HCT116 (cell line): ENCODE measurements around the gene RPL7A. TPM values are rescaled to one million over a fixed set of nuclear protein-coding genes. Genes with fewer than 3 reads are reported as not detected.

Source experiments
- ATAC-seq: fragments of 200-7000 bp; cut with Tn5 transposase; 2 replicates; pipeline ENCODE4 v1.9.1; 2020; ENCODE audit warnings: mild to moderate bottlenecking, moderate library complexity
- BruUV-seq: library from RNA; stranded (reverse); fragments of 400-500 nt; replicated peaks from 2 replicates; lab custom pipeline; 2021; lab: Mats Ljungman, UMichigan
- CTCF ChIA-PET: fragments of 300-600 bp; sonication (Branson Sonifier 250); formaldehyde crosslinking; loops from one replicate; lab custom pipeline; 2021; ENCODE audit warnings: antibody characterized with exemption; lab: Charles Lee
- POLR2A ChIA-PET: fragments of 300-600, 350-600 bp; sonication (Branson Sonifier 250); formaldehyde crosslinking; loops from one replicate; lab custom pipeline; 2021; ENCODE audit warnings: antibody characterized with exemption; lab: Charles Lee
- RAD21 ChIA-PET, 2 experiments: fragments of 300-600 bp; sonication (Branson Sonifier 250); formaldehyde crosslinking; loops; one replicate each; lab custom pipeline; 2023; ENCODE audit warnings: low total read pairs in 2 of 2; ENCODE audit not compliant: uncharacterized antibody in 2 of 2, unreplicated experiment in 2 of 2, low non-redundant PET in 1 of 2; lab: Charles Lee
- DNase-seq: peaks from one replicate; pipeline ENCODE4 v3.0.0-alpha.2; 2010; ENCODE audit warnings: low read depth, low spot score
- H2AFZ ChIP-seq: fragments of 200-600 bp; shearing (Covaris generic), sonication (generic); 2 replicates; pipeline ENCODE4 v1.6.1; 2017; ENCODE audit warnings: low read depth, mixed run types, mixed read lengths, antibody characterized with exemption, low read length; ENCODE audit not compliant: poor library complexity, severe bottlenecking
- H3K27ac ChIP-seq: 2 replicates; pipeline ENCODE4 v1.5.1; 2012; ENCODE audit warnings: low read depth, low read length
- H3K27me3 ChIP-seq: fragments of 200-600 bp; sonication (generic); 2 replicates; pipeline ENCODE4 v1.6.1; 2016; ENCODE audit warnings: mixed run types, low read length, mixed read lengths; ENCODE audit not compliant: insufficient read depth
- H3K36me3 ChIP-seq, 2 experiments: fragments of 200-500 bp in 1 of 2; fragments of 200-600 bp in 1 of 2; sonication (Bioruptor generic) in 1 of 2; sonication (generic) in 1 of 2; 2 replicates each; pipeline versions ENCODE4 v1.5.1 to v1.6.1; 2014 to 2016; ENCODE audit warnings: low read length in 2 of 2, inconsistent platforms in 1 of 2, mixed read lengths in 1 of 2, mixed run types in 1 of 2; ENCODE audit not compliant: insufficient read depth in 2 of 2, control insufficient read depth in 1 of 2
- H3K4me1 ChIP-seq, 2 experiments: fragments of 200-600 bp in 1 of 2; sonication (generic) in 1 of 2; 2 replicates each; pipeline versions ENCODE4 v1.5.1 to v1.6.1; 2012 to 2017; ENCODE audit warnings: low read length in 2 of 2, inconsistent platforms in 1 of 2, mild to moderate bottlenecking in 1 of 2, mixed read lengths in 1 of 2, mixed run types in 1 of 2, moderate library complexity in 1 of 2; ENCODE audit not compliant: insufficient read depth in 2 of 2, control insufficient read depth in 1 of 2
- H3K4me2 ChIP-seq: fragments of 200-600 bp; sonication (generic); 2 replicates; pipeline ENCODE4 v1.6.1; 2017; ENCODE audit warnings: mixed run types, low read length, mixed read lengths
- H3K4me3 ChIP-seq, 2 experiments: fragments of 200-600 bp in 1 of 2; sonication (generic) in 1 of 2; replicated peaks in 1 of 2; 2 replicates each; pipeline ENCODE4 v1.5.1; 2011 to 2016; ENCODE audit warnings: low read length in 2 of 2, control low read depth in 1 of 2, low read depth in 1 of 2, mild to moderate bottlenecking in 1 of 2, mixed read lengths in 1 of 2, mixed run types in 1 of 2
- H3K79me2 ChIP-seq: fragments of 200-600 bp; sonication (generic); 2 replicates; pipeline ENCODE4 v1.6.1; 2017; ENCODE audit warnings: mild to moderate bottlenecking, mixed run types, low read length, moderate library complexity, mixed read lengths; ENCODE audit not compliant: insufficient read depth
- H3K9ac ChIP-seq: fragments of 200-600 bp; sonication (generic); 2 replicates; pipeline ENCODE4 v1.6.1; 2016; ENCODE audit warnings: low read length, mixed read lengths
- H3K9me2 ChIP-seq: fragments of 200-600 bp; sonication (generic), shearing (Covaris generic); 2 replicates; pipeline ENCODE4 v1.6.1; 2017; ENCODE audit warnings: mixed run types, mild to moderate bottlenecking, moderate library complexity; ENCODE audit not compliant: insufficient read depth
- H3K9me3 ChIP-seq, 2 experiments: fragments of 200-500 bp in 1 of 2; fragments of 200-600 bp in 1 of 2; sonication (Bioruptor generic) in 1 of 2; sonication (generic) in 1 of 2; 2 replicates each; pipeline ENCODE4 v1.6.1; 2014 to 2017; ENCODE audit warnings: low read length in 2 of 2, mixed read lengths in 2 of 2, inconsistent platforms in 1 of 2, low read depth in 1 of 2, mild to moderate bottlenecking in 1 of 2, mixed run types in 1 of 2, moderate library complexity in 1 of 2; ENCODE audit not compliant: control insufficient read depth in 1 of 2, insufficient read depth in 1 of 2
- H4K20me1 ChIP-seq: fragments of 200-600 bp; sonication (generic), shearing (Covaris generic); 2 replicates; pipeline ENCODE4 v1.6.1; 2017; ENCODE audit warnings: mixed run types, mild to moderate bottlenecking, moderate library complexity; ENCODE audit not compliant: insufficient read depth
- EZH2 ChIP-seq: fragments of 200-600 bp; sonication (generic); IDR thresholded peaks from 2 replicates; pipeline ENCODE4 v1.6.1; 2017; ENCODE audit warnings: antibody characterized with exemption, mixed run types
- FOSL1 ChIP-seq: IDR thresholded peaks from 2 replicates; pipeline ENCODE4 v1.6.1; 2012; ENCODE audit warnings: low read depth
- MAX ChIP-seq: IDR thresholded peaks from 2 replicates; pipeline ENCODE4 v1.6.1; 2012
- POLR2A ChIP-seq: IDR thresholded peaks from 2 replicates; pipeline ENCODE4 v1.7.0; 2011; ENCODE audit warnings: borderline replicate concordance; ENCODE audit not compliant: insufficient read depth, insufficient read length; ENCODE audit errors: extremely low read depth
- POLR2AphosphoS5 ChIP-seq: IDR thresholded peaks from 2 replicates; pipeline ENCODE4 v1.6.1; 2011; ENCODE audit warnings: mild to moderate bottlenecking, low read depth, low read length, moderate library complexity
- RAD21 ChIP-seq: IDR thresholded peaks from 2 replicates; pipeline ENCODE4 v1.6.1; 2012; ENCODE audit warnings: low read depth, mild to moderate bottlenecking
- SIN3A ChIP-seq: IDR thresholded peaks from 2 replicates; pipeline ENCODE4 v1.6.1; 2012; ENCODE audit warnings: low read depth
- SRF ChIP-seq: IDR thresholded peaks from 2 replicates; pipeline ENCODE4 v1.6.1; 2012; ENCODE audit warnings: low read depth
- TCF7L2 ChIP-seq: IDR thresholded peaks from 2 replicates; pipeline ENCODE4 v1.7.0; 2011; ENCODE audit warnings: borderline replicate concordance, inconsistent platforms; ENCODE audit not compliant: insufficient read depth, insufficient read length; ENCODE audit errors: extremely low read depth
- ZFX ChIP-seq: fragments of 450-650 bp; IDR thresholded peaks from 2 replicates; pipeline ENCODE4 v1.6.1; 2017
- ZNF274 ChIP-seq: fragments of 200-500 bp; sonication (Bioruptor generic); IDR thresholded peaks from 2 replicates; pipeline ENCODE4 v1.6.1; 2014; ENCODE audit warnings: mild to moderate bottlenecking, low read depth, low read length, inconsistent platforms
- intact Hi-C: fragments of 100-400 bp; cut with micrococcal nuclease; formaldehyde crosslinking; loops from 2 replicates; pipeline ENCODE4 v1.10.0; 2022
- total RNA-seq: library from RNA; stranded (reverse); gene quantifications from one replicate; pipeline ENCODE4 v1.2.1, GENCODE V29; 2021; ENCODE audit not compliant: unreplicated experiment
- TF ChIP-seq, protein P1 (sequence below): IDR thresholded peaks from 2 replicates; pipeline ENCODE4 v1.6.1; 2011; ENCODE audit warnings: mild to moderate bottlenecking, low read length, moderate library complexity; ENCODE audit not compliant: insufficient replicate concordance; ENCODE audit errors: extremely low read depth
- TF ChIP-seq, protein P2 (sequence below), 3 experiments: fragments of 200-600 bp in 1 of 3; sonication (generic) in 1 of 3; IDR thresholded peaks in 2 of 3; conservative IDR thresholded peaks in 1 of 3; 2 replicates each; pipeline ENCODE4 v1.5.1; 2012 to 2017; ENCODE audit warnings: low read depth in 2 of 3, low read length in 2 of 3, antibody characterized with exemption in 1 of 3, borderline replicate concordance in 1 of 3, control low read depth in 1 of 3, mild to moderate bottlenecking in 1 of 3, mixed read lengths in 1 of 3, mixed run types in 1 of 3, moderate library complexity in 1 of 3; ENCODE audit not compliant: insufficient read depth in 1 of 3

RPL7A gene
- total RNA-seq, 1 experiment from 2014 or later = 2,837 TPM

DNA sequence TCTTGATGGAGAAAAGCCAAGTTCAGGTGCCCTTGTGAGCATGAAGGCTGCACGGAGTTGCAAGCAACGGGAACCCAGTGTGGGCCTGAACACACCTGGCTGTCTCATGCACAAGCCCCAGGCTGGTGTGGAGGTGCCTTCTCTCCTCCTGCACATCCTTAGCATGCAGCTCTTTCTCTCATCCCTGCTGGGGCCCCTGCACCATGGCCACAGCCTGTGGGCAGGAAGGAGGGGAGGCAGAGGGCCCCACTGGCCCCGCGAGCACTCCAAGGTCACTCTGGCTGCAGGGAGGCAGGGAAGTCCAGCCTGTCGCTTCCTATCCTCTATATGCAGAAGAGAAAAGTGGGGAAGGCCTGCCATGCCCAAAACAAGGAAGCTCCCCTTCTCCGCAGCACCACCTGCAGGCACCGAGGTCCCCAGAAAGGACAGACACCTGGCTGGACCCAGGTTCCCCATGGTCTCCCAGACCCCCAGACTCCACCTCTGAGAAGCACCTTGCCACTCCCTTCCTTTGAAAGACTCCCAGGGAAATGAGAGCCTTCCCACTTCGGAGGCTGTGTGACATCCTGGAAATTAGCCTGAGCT is 46.8 kb downstream of the RPL7A start:
- BruUV-seq = no TSS peak
- H3K9ac ChIP-seq = no peak overlapping the region
- ATAC-seq (peak; percentile 19; the same call in 1 of the 2 replicates), DNase-seq (no peak)
- no peaks in the 10 kb centered on the region for H4K20me1 ChIP-seq
- H3K4me1 ChIP-seq = no peaks in the 10 kb centered on the region
- ChIA-PET RAD21 (no interaction called here), POLR2A (no interaction called here), CTCF (interaction anchor here (0.6 kb wide), 1 partner anchor 10 kb away, joined by 3 read pairs; no protein-coding TSS in a partner anchor)
- no peak overlapping the region for H3K27ac ChIP-seq
- H3K4me3 ChIP-seq = no peak overlapping the region
- TF ChIP-seq EZH2 = no peak
- TF ChIP-seq, protein P1, sequence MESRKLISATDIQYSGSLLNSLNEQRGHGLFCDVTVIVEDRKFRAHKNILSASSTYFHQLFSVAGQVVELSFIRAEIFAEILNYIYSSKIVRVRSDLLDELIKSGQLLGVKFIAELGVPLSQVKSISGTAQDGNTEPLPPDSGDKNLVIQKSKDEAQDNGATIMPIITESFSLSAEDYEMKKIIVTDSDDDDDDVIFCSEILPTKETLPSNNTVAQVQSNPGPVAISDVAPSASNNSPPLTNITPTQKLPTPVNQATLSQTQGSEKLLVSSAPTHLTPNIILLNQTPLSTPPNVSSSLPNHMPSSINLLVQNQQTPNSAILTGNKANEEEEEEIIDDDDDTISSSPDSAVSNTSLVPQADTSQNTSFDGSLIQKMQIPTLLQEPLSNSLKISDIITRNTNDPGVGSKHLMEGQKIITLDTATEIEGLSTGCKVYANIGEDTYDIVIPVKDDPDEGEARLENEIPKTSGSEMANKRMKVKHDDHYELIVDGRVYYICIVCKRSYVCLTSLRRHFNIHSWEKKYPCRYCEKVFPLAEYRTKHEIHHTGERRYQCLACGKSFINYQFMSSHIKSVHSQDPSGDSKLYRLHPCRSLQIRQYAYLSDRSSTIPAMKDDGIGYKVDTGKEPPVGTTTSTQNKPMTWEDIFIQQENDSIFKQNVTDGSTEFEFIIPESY = no peak
- TF ChIP-seq TCF7L2 = no peak
- H3K4me2 ChIP-seq = no peak overlapping the region
- H3K79me2 ChIP-seq = no peaks in the 10 kb centered on the region
- H3K27me3 ChIP-seq = 0 out of 2 replicates have a peak, but pooled peaks cover 2% of the 10 kb centered on the region
- H2AFZ ChIP-seq = no peak overlapping the region
- intact Hi-C loops = no loop called here
- no peaks in the 10 kb centered on the region for H3K9me2 ChIP-seq
- no peaks in the 10 kb centered on the region for H3K9me3 ChIP-seq
- no peaks in the 10 kb centered on the region for H3K36me3 ChIP-seq

DNA sequence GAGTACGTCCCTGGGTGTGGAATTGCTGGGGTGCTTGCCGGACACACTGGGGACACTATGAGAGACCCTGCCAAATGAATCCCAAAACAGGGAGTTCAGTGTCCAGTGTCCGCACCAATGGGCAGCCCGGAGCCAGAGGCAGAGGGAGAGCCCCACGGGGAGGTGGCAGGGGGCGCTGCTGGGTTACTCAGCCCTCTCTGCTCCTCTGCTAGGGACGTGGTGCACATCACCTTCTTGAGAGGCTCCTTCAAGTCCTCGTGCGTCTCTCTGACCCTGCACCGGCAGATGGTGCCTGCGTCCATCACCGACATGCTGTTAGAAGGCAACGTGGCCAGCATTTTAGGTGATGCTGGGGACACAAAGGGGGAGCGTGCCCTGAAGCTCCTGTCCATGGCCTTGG is 48.9 kb downstream of the RPL7A start:
- H3K27ac ChIP-seq = no peak overlapping the region
- ATAC-seq (peak; percentile 82), DNase-seq (no peak)
- H3K27me3 ChIP-seq = 0 out of 2 replicates have a peak, but pooled peaks cover 2% of the 10 kb centered on the region
- no peaks in the 10 kb centered on the region for H3K36me3 ChIP-seq
- no peak overlapping the region for H3K4me3 ChIP-seq
- no peaks in the 10 kb centered on the region for H3K79me2 ChIP-seq
- BruUV-seq = no TSS peak
- H3K9me2 ChIP-seq = no peaks in the 10 kb centered on the region
- intact Hi-C loops = no loop called here
- no peaks in the 10 kb centered on the region for H3K4me1 ChIP-seq
- POLR2A ChIA-PET = no interaction called here
- no peak overlapping the region for H3K4me2 ChIP-seq
- RAD21 ChIA-PET = no interaction called here
- CTCF ChIA-PET = interaction anchor here (1.4 kb wide), 1 partner anchor 82 kb away, joined by 3 read pairs; the partner anchor contains the start of gene SLC2A6
- no peak overlapping the region for H2AFZ ChIP-seq
- TF ChIP-seq ZFX (no peak), SIN3A (no peak), POLR2AphosphoS5 (no peak), ZNF274 (no peak), POLR2A (no peak), RAD21 (peak; percentile 44; the same call in 1 of the 2 replicates), FOSL1 (no peak), MAX (no peak), SRF (no peak)
- TF ChIP-seq, protein P2, sequence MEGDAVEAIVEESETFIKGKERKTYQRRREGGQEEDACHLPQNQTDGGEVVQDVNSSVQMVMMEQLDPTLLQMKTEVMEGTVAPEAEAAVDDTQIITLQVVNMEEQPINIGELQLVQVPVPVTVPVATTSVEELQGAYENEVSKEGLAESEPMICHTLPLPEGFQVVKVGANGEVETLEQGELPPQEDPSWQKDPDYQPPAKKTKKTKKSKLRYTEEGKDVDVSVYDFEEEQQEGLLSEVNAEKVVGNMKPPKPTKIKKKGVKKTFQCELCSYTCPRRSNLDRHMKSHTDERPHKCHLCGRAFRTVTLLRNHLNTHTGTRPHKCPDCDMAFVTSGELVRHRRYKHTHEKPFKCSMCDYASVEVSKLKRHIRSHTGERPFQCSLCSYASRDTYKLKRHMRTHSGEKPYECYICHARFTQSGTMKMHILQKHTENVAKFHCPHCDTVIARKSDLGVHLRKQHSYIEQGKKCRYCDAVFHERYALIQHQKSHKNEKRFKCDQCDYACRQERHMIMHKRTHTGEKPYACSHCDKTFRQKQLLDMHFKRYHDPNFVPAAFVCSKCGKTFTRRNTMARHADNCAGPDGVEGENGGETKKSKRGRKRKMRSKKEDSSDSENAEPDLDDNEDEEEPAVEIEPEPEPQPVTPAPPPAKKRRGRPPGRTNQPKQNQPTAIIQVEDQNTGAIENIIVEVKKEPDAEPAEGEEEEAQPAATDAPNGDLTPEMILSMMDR (IDR thresholded peaks at IDR 0.05 in 2 of 3, conservative IDR thresholded peaks at IDR 0.05 in 1 of 3; ENCODE audit: borderline replicate concordance in 1 of 3, insufficient read depth in 1 of 3, low read depth in 2 of 3, low read length in 2 of 3) = peak; percentile 40 to 61 (median 48); a peak in 4 of 6 replicates
- no peak overlapping the region for H3K9ac ChIP-seq
- no peaks in the 10 kb centered on the region for H3K9me3 ChIP-seq
- H4K20me1 ChIP-seq = no peaks in the 10 kb centered on the region
